Measurements from ENCODE around the gene ERBB4. TPM values are rescaled to one million over a fixed set of nuclear protein-coding genes. Genes with fewer than 3 reads are reported as not detected.

ERBB4 gene
- total RNA-seq, 2 experiments from 2014 or later = not detected

- Histone ChIP-seq H3K9me2 (ENCODE audit: insufficient read depth, low read length) (no peaks in the 10 kb centered on the region), H3K36me3 (ENCODE audit: insufficient read depth, low read length) (no peaks in the 10 kb centered on the region), H3K4me3 (ENCODE audit: low read depth, low read length, poor library complexity, severe bottlenecking) (no peak overlapping the region), H3K79me2 (ENCODE audit: insufficient read depth, low read depth, low read length) (no peaks in the 10 kb centered on the region), H3K9me3 (ENCODE audit: low read length) (no peaks in the 10 kb centered on the region), H4K20me1 (ENCODE audit: insufficient read depth, low read length) (no peaks in the 10 kb centered on the region; the same call in 1 of the 2 replicates), H3K4me2 (ENCODE audit: low read length) (no peak overlapping the region), H2AFZ (ENCODE audit: low read length) (no peak overlapping the region), H3K4me1 (ENCODE audit: insufficient read depth, low read length, poor library complexity, severe bottlenecking) (no peaks in the 10 kb centered on the region), H3K27ac (ENCODE audit: low read depth, low read length, poor library complexity, severe bottlenecking) (no peak overlapping the region)
- POLR2A ChIA-PET = no interaction called here
- no peak for TF ChIP-seq EZH2phosphoT487 (IDR thresholded peaks at IDR 0.05; ENCODE audit: borderline replicate concordance, low read depth, low read length)
- TF ChIP-seq, protein P1, sequence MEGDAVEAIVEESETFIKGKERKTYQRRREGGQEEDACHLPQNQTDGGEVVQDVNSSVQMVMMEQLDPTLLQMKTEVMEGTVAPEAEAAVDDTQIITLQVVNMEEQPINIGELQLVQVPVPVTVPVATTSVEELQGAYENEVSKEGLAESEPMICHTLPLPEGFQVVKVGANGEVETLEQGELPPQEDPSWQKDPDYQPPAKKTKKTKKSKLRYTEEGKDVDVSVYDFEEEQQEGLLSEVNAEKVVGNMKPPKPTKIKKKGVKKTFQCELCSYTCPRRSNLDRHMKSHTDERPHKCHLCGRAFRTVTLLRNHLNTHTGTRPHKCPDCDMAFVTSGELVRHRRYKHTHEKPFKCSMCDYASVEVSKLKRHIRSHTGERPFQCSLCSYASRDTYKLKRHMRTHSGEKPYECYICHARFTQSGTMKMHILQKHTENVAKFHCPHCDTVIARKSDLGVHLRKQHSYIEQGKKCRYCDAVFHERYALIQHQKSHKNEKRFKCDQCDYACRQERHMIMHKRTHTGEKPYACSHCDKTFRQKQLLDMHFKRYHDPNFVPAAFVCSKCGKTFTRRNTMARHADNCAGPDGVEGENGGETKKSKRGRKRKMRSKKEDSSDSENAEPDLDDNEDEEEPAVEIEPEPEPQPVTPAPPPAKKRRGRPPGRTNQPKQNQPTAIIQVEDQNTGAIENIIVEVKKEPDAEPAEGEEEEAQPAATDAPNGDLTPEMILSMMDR (conservative IDR thresholded peaks at IDR 0.05; ENCODE audit: low read length) = no peak; the same call in 1 of the 2 replicates
- CTCF ChIA-PET (ENCODE audit: unreplicated experiment) = interaction anchor here (1.0 kb wide), 1 partner anchor 16 kb away, joined by 3 read pairs; no protein-coding TSS in a partner anchor
- intact Hi-C loops (cut with micrococcal nuclease; ENCODE audit: unreplicated experiment) = no loop called here
- BruUV-seq (replicated peaks) = no TSS peak
- no peak for DNase-seq (ENCODE audit: low spot score)
Measured at GRCh38 chr2:211854832-211855231, 683.8 kb downstream of the ERBB4 start.

DNA sequence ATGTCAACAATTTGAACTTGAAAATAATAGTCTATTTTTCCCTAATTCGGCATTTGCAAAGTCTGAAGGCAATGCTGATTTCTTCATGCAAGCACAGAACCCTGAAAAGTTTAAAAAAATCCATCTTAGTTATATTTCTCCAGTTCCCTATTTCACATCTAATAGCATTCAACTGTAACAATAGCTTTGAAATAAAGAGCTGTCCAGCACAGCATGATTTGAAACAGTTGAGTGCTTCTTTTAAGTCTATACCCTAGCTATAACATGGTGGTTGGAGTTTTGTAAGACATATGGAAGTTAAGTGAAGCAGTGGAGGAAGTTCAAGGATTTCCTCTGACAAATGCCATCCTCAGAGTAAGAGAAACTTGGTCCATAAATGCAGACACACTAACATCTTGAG is 691.9 kb downstream of the ERBB4 start:
- TF ChIP-seq, protein P1 (conservative IDR thresholded peaks at IDR 0.05; ENCODE audit: low read length) = no peak
- TF ChIP-seq EZH2phosphoT487 (IDR thresholded peaks at IDR 0.05; ENCODE audit: borderline replicate concordance, low read depth, low read length) = no peak
- H3K9me2 ChIP-seq (ENCODE audit: insufficient read depth, low read length) = no peaks in the 10 kb centered on the region
- H3K27ac ChIP-seq (ENCODE audit: low read depth, low read length, poor library complexity, severe bottlenecking) = no peak overlapping the region
- intact Hi-C loops (cut with micrococcal nuclease; ENCODE audit: unreplicated experiment) = no loop called here
- no TSS peak for BruUV-seq (replicated peaks)
- POLR2A ChIA-PET = no interaction called here
- no peak overlapping the region for H2AFZ ChIP-seq (ENCODE audit: low read length)
- H3K4me3 ChIP-seq (ENCODE audit: low read depth, low read length, poor library complexity, severe bottlenecking) = no peak overlapping the region
- H3K4me2 ChIP-seq (ENCODE audit: low read length) = no peak overlapping the region
- no peaks in the 10 kb centered on the region for H3K36me3 ChIP-seq (ENCODE audit: insufficient read depth, low read length)
- no peaks in the 10 kb centered on the region for H3K4me1 ChIP-seq (ENCODE audit: insufficient read depth, low read length, poor library complexity, severe bottlenecking)
- H4K20me1 ChIP-seq (ENCODE audit: insufficient read depth, low read length) = no peaks in the 10 kb centered on the region
- DNase-seq (ENCODE audit: low spot score) = no peak
- no peaks in the 10 kb centered on the region for H3K9me3 ChIP-seq (ENCODE audit: low read length)
- CTCF ChIA-PET (ENCODE audit: unreplicated experiment) = no interaction called here
- H3K79me2 ChIP-seq (ENCODE audit: insufficient read depth, low read depth, low read length) = no peaks in the 10 kb centered on the region

- Histone ChIP-seq H3K9me3 (ENCODE audit: low read length) (no peaks in the 10 kb centered on the region), H2AFZ (ENCODE audit: low read length) (no peak overlapping the region), H3K27ac (ENCODE audit: low read depth, low read length, poor library complexity, severe bottlenecking) (no peak overlapping the region), H3K36me3 (ENCODE audit: insufficient read depth, low read length) (no peaks in the 10 kb centered on the region), H3K79me2 (ENCODE audit: insufficient read depth, low read depth, low read length) (no peaks in the 10 kb centered on the region), H3K4me2 (ENCODE audit: low read length) (no peak overlapping the region), H3K4me3 (ENCODE audit: low read depth, low read length, poor library complexity, severe bottlenecking) (no peak overlapping the region), H4K20me1 (ENCODE audit: insufficient read depth, low read length) (no peaks in the 10 kb centered on the region), H3K9me2 (ENCODE audit: insufficient read depth, low read length) (no peaks in the 10 kb centered on the region), H3K4me1 (ENCODE audit: insufficient read depth, low read length, poor library complexity, severe bottlenecking) (no peaks in the 10 kb centered on the region)
- POLR2A ChIA-PET = interaction anchor here (0.7 kb wide), 1 partner anchor 724 kb away, joined by 3 read pairs; no protein-coding TSS in a partner anchor
- CTCF ChIA-PET (ENCODE audit: unreplicated experiment) = no interaction called here
- no peak for TF ChIP-seq EZH2phosphoT487 (IDR thresholded peaks at IDR 0.05; ENCODE audit: borderline replicate concordance, low read depth, low read length)
- TF ChIP-seq, protein P1 (conservative IDR thresholded peaks at IDR 0.05; ENCODE audit: low read length) = no peak
- BruUV-seq (replicated peaks) = no TSS peak
- no peak for DNase-seq (ENCODE audit: low spot score)
- intact Hi-C loops (cut with micrococcal nuclease; ENCODE audit: unreplicated experiment) = no loop called here
Measured at GRCh38 chr2:211846036-211846400, 692.6 kb downstream of the ERBB4 start.
